B cell (primary cell): ENCODE data around the gene PRKAG2. TPM values are rescaled to one million over a fixed set of nuclear protein-coding genes. Genes with fewer than 3 reads are reported as not detected.

Experiments used
- ATAC-seq: fragments of 200-7000 bp; cut with Tn5 transposase; one replicate; pipeline ENCODE4 v1.10.0; 2021; ENCODE audit warnings: low read depth, mild to moderate bottlenecking, moderate number of reproducible peaks, moderate library complexity
- CTCF ChIA-PET: fragments of 350-600 bp; sonication (Branson Sonifier 250); formaldehyde crosslinking; loops from one replicate; lab custom pipeline; 2021; ENCODE audit warnings: antibody characterized with exemption, inconsistent platforms; lab: Charles Lee
- POLR2A ChIA-PET: fragments of 350-600 bp; sonication (Branson Sonifier 250); formaldehyde crosslinking; loops from one replicate; lab custom pipeline; 2021; ENCODE audit warnings: antibody characterized with exemption; lab: Charles Lee
- DNase-seq: peaks from one replicate; pipeline ENCODE4 v3.0.0; 2013
- H2AFZ ChIP-seq: 2 replicates; pipeline ENCODE4 v1.6.1; 2012; ENCODE audit warnings: mild to moderate bottlenecking, low read depth, low read length; ENCODE audit not compliant: insufficient read depth, poor library complexity, severe bottlenecking
- H3K27ac ChIP-seq, 2 donors: 1 replicate in 1 of 2; 2 replicates in 1 of 2; pipeline ENCODE4 v1.5.1; 2012 to 2013; ENCODE audit warnings: low read length in 2 of 2, mild to moderate bottlenecking in 2 of 2, moderate library complexity in 1 of 2
- H3K27me3 ChIP-seq, 4 experiments: fragments of 200-600 bp in 1 of 4; sonication (generic) in 1 of 4; replicated peaks in 1 of 4; 1 replicate in 2 of 4; 2 replicates in 2 of 4; pipeline versions ENCODE4 v1.6.1 to v1.7.0; 2013 to 2016; ENCODE audit warnings: low read length in 3 of 4, mild to moderate bottlenecking in 2 of 4, mixed read lengths in 1 of 4, moderate library complexity in 1 of 4; ENCODE audit not compliant: insufficient read depth in 4 of 4, control insufficient read depth in 3 of 4; ENCODE audit errors: control extremely low read depth in 1 of 4
- H3K36me3 ChIP-seq, 2 experiments: replicated peaks in 1 of 2; 1 replicate in 1 of 2; 2 replicates in 1 of 2; pipeline versions ENCODE4 v1.6.1 to v1.7.1; 2013; ENCODE audit warnings: low read length in 1 of 2; ENCODE audit not compliant: insufficient read depth in 2 of 2, control insufficient read depth in 1 of 2; ENCODE audit errors: control extremely low read depth in 1 of 2, extremely low read depth in 1 of 2
- H3K4me1 ChIP-seq, 2 donors: fragments of 200-600 bp in 1 of 2; sonication (generic) in 1 of 2; 1 replicate in 1 of 2; 2 replicates in 1 of 2; pipeline versions ENCODE4 v1.5.1 to v1.6.1; 2013 to 2017; ENCODE audit warnings: low read length in 2 of 2; ENCODE audit not compliant: control insufficient read depth in 2 of 2, insufficient read depth in 2 of 2
- H3K4me2 ChIP-seq: replicated peaks from 2 replicates; pipeline ENCODE3; 2012; ENCODE audit warnings: mild to moderate bottlenecking, low read depth, low read length; ENCODE audit not compliant: poor library complexity, severe bottlenecking
- H3K4me3 ChIP-seq, 5 experiments: fragments of 200-600 bp in 1 of 5; sonication (generic) in 1 of 5; 1 replicate in 3 of 5; 2 replicates in 2 of 5; pipeline versions ENCODE4 v1.5.1 to v1.7.0; 2011 to 2016; ENCODE audit warnings: low read length in 4 of 5, mild to moderate bottlenecking in 4 of 5, low read depth in 2 of 5, control low read depth in 1 of 5, moderate library complexity in 1 of 5; ENCODE audit not compliant: insufficient read depth in 1 of 5; ENCODE audit errors: control extremely low read depth in 1 of 5, extremely low read depth in 1 of 5
- H3K79me2 ChIP-seq: fragments of 200-600 bp; sonication (generic); one replicate; pipeline ENCODE4 v1.6.0; 2016; ENCODE audit warnings: low read length; ENCODE audit not compliant: control insufficient read depth, insufficient read depth
- H3K9ac ChIP-seq: fragments of 200-600 bp; sonication (generic); 2 replicates; pipeline ENCODE4 v1.6.1; 2017; ENCODE audit warnings: mild to moderate bottlenecking, low read length, moderate library complexity
- H3K9me3 ChIP-seq, 3 donors: one replicate each; pipeline versions ENCODE4 v1.6.1 to v1.7.1; 2013; ENCODE audit warnings: low read length in 2 of 3; ENCODE audit not compliant: control insufficient read depth in 2 of 3, insufficient read depth in 1 of 3; ENCODE audit errors: control extremely low read depth in 1 of 3
- H4K20me1 ChIP-seq: 2 replicates; pipeline ENCODE4 v1.6.0; 2012; ENCODE audit warnings: mild to moderate bottlenecking, low read length; ENCODE audit not compliant: insufficient read depth, control insufficient read depth, poor library complexity, severe bottlenecking
- H3K27ac Mint-ChIP-seq: one replicate; pipeline ENCODE4 v1.8.0; 2021; ENCODE audit warnings: mixed read lengths
- H3K27me3 Mint-ChIP-seq: one replicate; pipeline ENCODE4 v1.8.0; 2021; ENCODE audit warnings: mixed read lengths
- H3K4me1 Mint-ChIP-seq: one replicate; pipeline ENCODE4 v1.8.0; 2021; ENCODE audit warnings: mixed read lengths
- H3K4me3 Mint-ChIP-seq: one replicate; pipeline ENCODE4 v1.8.0; 2021; ENCODE audit warnings: mixed read lengths
- H3K9me3 Mint-ChIP-seq: one replicate; pipeline ENCODE4 v1.8.0; 2022; ENCODE audit warnings: mixed read lengths; ENCODE audit not compliant: insufficient read depth
- EZH2 ChIP-seq: IDR thresholded peaks from 2 replicates; pipeline ENCODE4 v1.6.1; 2012; ENCODE audit warnings: borderline replicate concordance, low read depth, mild to moderate bottlenecking, moderate library complexity, low read length; ENCODE audit not compliant: insufficient read depth, poor library complexity, severe bottlenecking
- WGBS: methylation state at CpG from one replicate; pipeline ENCODE4 v1.1.5; 2013; ENCODE audit warnings: missing lambda C conversion rate; ENCODE audit not compliant: insufficient coverage; 5-methylcytosine and 5-hydroxymethylcytosine counted together
- intact Hi-C: fragments of 100-400 bp; cut with micrococcal nuclease; formaldehyde crosslinking; loops from one replicate; pipeline ENCODE4 v1.10.0; 2022
- polyA plus RNA-seq: library from polyadenylated mRNA; depleted of rRNA; stranded (reverse); fragments of >200 nt; gene quantifications from 2 replicates; pipeline ENCODE4 v1.2.3, GENCODE V29; 2012
- total RNA-seq, 2 donors: library from RNA; stranded (reverse); fragments of 120-200 nt in 1 of 2; gene quantifications; 1 replicate in 1 of 2; 2 replicates in 1 of 2; pipeline versions ENCODE4 v1.2.3 to v1.2.4, GENCODE V29; 2013 to 2022
- TF ChIP-seq, protein P1 (sequence below): fragments of 200-600 bp; IDR thresholded peaks from one replicate; pipeline ENCODE4 v1.8.0; 2022; ENCODE audit warnings: antibody characterized with exemption, mild to moderate bottlenecking

Gene PRKAG2
- total and polyA plus RNA-seq, 2 donors (not counting 1 experiment from before 2014, with no cell fraction given), result 22.1 to 56.3 TPM

DNA sequence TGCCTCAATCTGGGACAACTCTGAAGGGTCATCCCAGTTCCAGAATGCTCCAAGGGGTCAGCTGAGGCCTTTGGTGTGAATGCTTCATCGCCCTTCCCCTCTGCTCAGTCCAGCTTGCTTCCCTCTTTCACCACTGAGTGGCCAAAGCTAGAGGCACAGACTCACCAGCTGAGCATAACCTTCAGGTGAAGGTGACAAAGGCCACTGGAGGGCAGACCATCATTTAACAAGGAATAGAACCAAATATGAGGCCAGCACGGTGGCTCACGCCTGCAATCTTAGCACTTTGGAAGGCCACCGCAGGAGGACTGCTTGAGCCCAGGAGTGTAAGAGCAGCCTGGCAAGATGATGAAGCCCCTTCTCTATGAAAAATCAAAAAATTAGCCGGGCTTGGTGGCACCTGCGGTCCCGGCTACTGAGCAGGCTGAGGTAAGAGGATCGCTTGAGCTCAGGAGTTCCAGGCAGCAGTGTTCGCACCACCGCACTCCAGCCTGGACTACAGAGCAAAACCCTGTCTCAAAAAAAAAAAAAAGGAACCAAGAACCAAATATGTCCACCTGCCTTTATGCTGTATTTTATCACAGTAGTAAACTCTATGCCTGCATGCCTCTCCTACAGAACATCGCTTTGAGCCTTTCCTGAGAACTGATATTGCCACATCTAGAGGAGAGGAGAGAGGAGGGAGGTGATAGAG is 13.4 kb downstream of the PRKAG2 start:
- CTCF ChIA-PET, result interaction anchor here (0.7 to 1.4 kb wide), 4 partner anchors 13 to 81 kb away, joined by 3 to 4 read pairs (median 4); partner anchors contain the start of gene PRKAG2

More for the DNA sequence above, 13.4 kb downstream of the PRKAG2 start:
- peaks cover 9 to 14% of the 10 kb centered on the region in 2 donors for H3K4me1 ChIP-seq
- no peak for TF ChIP-seq EZH2
- TF ChIP-seq, protein P1, sequence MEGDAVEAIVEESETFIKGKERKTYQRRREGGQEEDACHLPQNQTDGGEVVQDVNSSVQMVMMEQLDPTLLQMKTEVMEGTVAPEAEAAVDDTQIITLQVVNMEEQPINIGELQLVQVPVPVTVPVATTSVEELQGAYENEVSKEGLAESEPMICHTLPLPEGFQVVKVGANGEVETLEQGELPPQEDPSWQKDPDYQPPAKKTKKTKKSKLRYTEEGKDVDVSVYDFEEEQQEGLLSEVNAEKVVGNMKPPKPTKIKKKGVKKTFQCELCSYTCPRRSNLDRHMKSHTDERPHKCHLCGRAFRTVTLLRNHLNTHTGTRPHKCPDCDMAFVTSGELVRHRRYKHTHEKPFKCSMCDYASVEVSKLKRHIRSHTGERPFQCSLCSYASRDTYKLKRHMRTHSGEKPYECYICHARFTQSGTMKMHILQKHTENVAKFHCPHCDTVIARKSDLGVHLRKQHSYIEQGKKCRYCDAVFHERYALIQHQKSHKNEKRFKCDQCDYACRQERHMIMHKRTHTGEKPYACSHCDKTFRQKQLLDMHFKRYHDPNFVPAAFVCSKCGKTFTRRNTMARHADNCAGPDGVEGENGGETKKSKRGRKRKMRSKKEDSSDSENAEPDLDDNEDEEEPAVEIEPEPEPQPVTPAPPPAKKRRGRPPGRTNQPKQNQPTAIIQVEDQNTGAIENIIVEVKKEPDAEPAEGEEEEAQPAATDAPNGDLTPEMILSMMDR, result no peak
- no peaks in the 10 kb centered on the region for H3K27me3 ChIP-seq
- no peaks in the 10 kb centered on the region for H3K9me3 ChIP-seq
- ATAC-seq, result peak; percentile 31
- no peaks in the 10 kb centered on the region for H3K27me3 Mint-ChIP-seq
- intact Hi-C loops, result no loop called here
- no peak for DNase-seq
- peaks cover 26% of the 10 kb centered on the region for H3K4me1 Mint-ChIP-seq
- peak overlapping the region; percentile 11 for H3K4me2 ChIP-seq
- H3K4me3 ChIP-seq, result no peak overlapping the region
- peaks cover 0 to 2% of the 10 kb centered on the region in 2 experiments for H3K36me3 ChIP-seq
- no peak overlapping the region for H3K27ac ChIP-seq
- H3K27ac Mint-ChIP-seq, result peak overlapping the region; percentile 60
- no peak overlapping the region for H2AFZ ChIP-seq
- no peaks in the 10 kb centered on the region for H3K9me3 Mint-ChIP-seq
- no peak overlapping the region for H3K4me3 Mint-ChIP-seq
- H4K20me1 ChIP-seq, result peaks cover 93% of the 10 kb centered on the region
- H3K79me2 ChIP-seq, result peaks cover 79% of the 10 kb centered on the region
- 78% methylated on average over 9 of the region's 11 CpGs for WGBS
- POLR2A ChIA-PET, result interaction anchor here (0.6 kb wide), 1 partner anchor 99 kb away, joined by 5 read pairs; no protein-coding TSS in a partner anchor
- no peak overlapping the region for H3K9ac ChIP-seq
